RWPE1 (cell line): ENCODE measurements around the gene ERBB4.
A peak's percentile ranks its signal among the peaks of the same experiment; 100 is the strongest.

Experiments used
- CTCF ChIA-PET: fragments of 350-600 bp; sonication (Branson Sonifier 250); formaldehyde crosslinking; extraction: SDS; loops from one replicate; lab custom pipeline; 2021; lab: Yijun Ruan, JAX
- POLR2A ChIA-PET: fragments of 400-600 bp; formaldehyde crosslinking; extraction: SDS; loops from one replicate; lab custom pipeline; 2020; ENCODE audit warnings: antibody characterized with exemption; ENCODE audit not compliant: low non-redundant PET; lab: Yijun Ruan, JAX
- DNase-seq: peaks from one replicate; pipeline ENCODE4 v3.0.0; 2012; ENCODE audit warnings: low spot score
- H3K27ac ChIP-seq: fragments of 450-650 bp; 2 replicates; pipeline ENCODE4 v1.5.1; 2017
- TF ChIP-seq, protein P1 (sequence below): fragments of 450-650 bp; conservative IDR thresholded peaks from 2 replicates; pipeline ENCODE4 v1.5.1; 2017; ENCODE audit warnings: low read depth, mild to moderate bottlenecking

The ERBB4 gene

DNA sequence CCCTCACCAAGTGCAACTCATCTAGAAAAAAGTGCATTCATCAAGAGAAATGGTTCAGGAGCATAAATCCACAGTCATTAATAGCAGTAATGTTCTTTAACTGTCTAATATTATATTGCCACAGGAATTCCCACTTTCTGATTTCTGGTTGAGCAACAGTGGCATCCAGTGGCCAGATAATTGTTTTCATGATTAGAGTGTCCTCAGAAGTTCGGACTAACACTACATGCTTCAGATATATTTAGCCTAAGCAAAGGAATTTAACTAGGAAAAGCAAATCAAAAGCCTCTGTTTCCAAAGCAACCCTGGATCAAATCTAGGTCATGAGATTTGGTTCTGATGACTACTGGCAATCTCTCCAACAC lies 9.8 kb upstream of the ERBB4 start:
- ChIA-PET CTCF (interaction anchor here (0.5 to 0.7 kb wide), 2 partner anchors 19 to 584 kb away, joined by 3 to 4 read pairs; no protein-coding TSS in a partner anchor), POLR2A (no interaction called here)
- no peak overlapping the region for H3K27ac ChIP-seq
- TF ChIP-seq, protein P1, sequence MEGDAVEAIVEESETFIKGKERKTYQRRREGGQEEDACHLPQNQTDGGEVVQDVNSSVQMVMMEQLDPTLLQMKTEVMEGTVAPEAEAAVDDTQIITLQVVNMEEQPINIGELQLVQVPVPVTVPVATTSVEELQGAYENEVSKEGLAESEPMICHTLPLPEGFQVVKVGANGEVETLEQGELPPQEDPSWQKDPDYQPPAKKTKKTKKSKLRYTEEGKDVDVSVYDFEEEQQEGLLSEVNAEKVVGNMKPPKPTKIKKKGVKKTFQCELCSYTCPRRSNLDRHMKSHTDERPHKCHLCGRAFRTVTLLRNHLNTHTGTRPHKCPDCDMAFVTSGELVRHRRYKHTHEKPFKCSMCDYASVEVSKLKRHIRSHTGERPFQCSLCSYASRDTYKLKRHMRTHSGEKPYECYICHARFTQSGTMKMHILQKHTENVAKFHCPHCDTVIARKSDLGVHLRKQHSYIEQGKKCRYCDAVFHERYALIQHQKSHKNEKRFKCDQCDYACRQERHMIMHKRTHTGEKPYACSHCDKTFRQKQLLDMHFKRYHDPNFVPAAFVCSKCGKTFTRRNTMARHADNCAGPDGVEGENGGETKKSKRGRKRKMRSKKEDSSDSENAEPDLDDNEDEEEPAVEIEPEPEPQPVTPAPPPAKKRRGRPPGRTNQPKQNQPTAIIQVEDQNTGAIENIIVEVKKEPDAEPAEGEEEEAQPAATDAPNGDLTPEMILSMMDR, result no peak
- DNase-seq, result no peak

- DNase-seq, result no peak
- POLR2A ChIA-PET, result no interaction called here
- no peak overlapping the region for H3K27ac ChIP-seq
- TF ChIP-seq, protein P1, result no peak
- CTCF ChIA-PET, result interaction anchor here (0.5 to 0.7 kb wide), 2 partner anchors 20 to 583 kb away, joined by 3 to 4 read pairs; no protein-coding TSS in a partner anchor
These were observed 9.3 kb upstream of the ERBB4 start for GRCh38 chr2:212547716-212548454.

GRCh38 chr2:212546669-212547068 lies 8.1 kb upstream of the ERBB4 start:
- TF ChIP-seq, protein P1, result no peak
- no peak for DNase-seq
- CTCF ChIA-PET, result no interaction called here
- POLR2A ChIA-PET, result no interaction called here
- no peak overlapping the region for H3K27ac ChIP-seq

DNA sequence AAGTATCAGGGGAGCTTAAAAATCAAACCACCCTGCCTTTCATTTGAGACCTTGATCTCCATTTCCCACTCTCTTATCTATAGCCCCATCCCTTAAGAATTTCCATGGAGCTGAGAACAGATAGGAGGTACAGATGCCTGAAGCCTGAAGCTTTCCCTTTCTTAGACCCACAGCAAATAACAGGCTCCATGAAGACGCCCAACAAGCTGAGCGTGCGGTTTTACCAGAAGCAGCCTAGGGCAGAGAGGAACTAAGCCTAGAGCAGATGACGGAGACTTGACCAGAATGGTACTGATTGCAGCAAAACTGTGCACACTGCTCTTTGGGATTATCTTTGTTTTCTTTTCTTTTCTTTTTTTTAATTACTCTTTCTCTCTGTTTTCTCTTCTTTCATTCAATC lies 1.7 kb upstream of the ERBB4 start:
- ChIA-PET POLR2A (no interaction called here), CTCF (interaction anchor here (0.6 to 0.7 kb wide), 3 partner anchors 17 to 1471 kb away, joined by 3 to 5 read pairs (median 3); no protein-coding TSS in a partner anchor)

DNA sequence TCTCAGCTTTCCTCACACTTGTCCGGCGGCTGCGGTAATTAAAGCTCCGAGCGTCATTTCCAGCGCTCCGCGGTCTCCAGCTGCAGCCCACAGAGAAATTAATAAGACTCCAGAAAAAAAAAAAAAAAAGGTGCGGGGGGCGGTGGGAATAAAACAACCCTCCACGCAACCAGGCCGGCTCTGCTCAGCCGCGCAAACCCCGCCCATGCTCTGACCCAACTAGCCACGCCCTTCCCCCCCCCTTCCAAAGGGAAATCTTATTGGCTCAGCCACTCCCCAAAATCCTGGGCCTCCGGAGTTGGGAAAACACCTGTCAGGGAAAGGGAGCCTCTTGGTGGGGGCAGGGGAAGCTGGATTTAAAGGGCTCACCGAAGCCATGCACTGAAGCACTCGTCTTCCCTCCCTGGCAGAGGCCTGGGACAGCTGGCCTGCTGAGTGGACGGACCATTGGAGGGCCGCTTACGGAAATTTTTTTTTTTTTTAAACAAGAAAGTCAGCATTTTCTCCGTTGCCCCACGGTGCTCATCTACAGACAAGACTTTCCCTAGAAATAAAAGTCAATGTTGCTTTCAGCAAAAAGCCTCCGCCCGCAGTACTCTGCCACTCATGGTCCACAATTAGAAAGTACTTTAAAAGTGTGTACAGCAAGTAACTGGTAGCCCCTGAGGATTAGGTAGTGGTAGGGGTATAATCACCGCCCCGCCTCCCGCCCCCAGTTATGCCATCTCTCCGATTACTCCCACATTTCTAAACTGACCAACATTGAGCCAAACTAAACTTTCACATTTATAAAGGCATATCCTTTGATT lies 674 bp upstream of the ERBB4 start:
- H3K27ac ChIP-seq, result no peak overlapping the region
- DNase-seq, result peak; percentile 58
- ChIA-PET POLR2A (interaction anchor here (0.7 kb wide), 1 partner anchor 661 kb away, joined by 5 read pairs; no protein-coding TSS in a partner anchor), CTCF (interaction anchor here (0.5 kb wide), 1 partner anchor 405 kb away, joined by 5 read pairs; no protein-coding TSS in a partner anchor)
- TF ChIP-seq, protein P1, result no peak

More for the DNA sequence above, 1.7 kb upstream of the ERBB4 start:
- no peak overlapping the region for H3K27ac ChIP-seq
- TF ChIP-seq, protein P1, result no peak
- DNase-seq, result no peak

GRCh38 chr2:212537726-212538304 lies 787 bp downstream of the ERBB4 start:
- CTCF ChIA-PET, result no interaction called here
- no peak overlapping the region for H3K27ac ChIP-seq
- DNase-seq, result no peak
- TF ChIP-seq, protein P1, result no peak
- POLR2A ChIA-PET, result no interaction called here
